KG1 (cell line): Measurements from ENCODE around the gene ZNF513.
"Not testable (repeated sequence)": the region's sequence is repeated elsewhere in the genome, so short reads cannot be mapped to it uniquely, and the experiment has no call there.

Experiments used
- DNase-seq: peaks from one replicate; lab custom pipeline; 2025; lab: John Stamatoyannopoulos, UW

Gene ZNF513, protein sequence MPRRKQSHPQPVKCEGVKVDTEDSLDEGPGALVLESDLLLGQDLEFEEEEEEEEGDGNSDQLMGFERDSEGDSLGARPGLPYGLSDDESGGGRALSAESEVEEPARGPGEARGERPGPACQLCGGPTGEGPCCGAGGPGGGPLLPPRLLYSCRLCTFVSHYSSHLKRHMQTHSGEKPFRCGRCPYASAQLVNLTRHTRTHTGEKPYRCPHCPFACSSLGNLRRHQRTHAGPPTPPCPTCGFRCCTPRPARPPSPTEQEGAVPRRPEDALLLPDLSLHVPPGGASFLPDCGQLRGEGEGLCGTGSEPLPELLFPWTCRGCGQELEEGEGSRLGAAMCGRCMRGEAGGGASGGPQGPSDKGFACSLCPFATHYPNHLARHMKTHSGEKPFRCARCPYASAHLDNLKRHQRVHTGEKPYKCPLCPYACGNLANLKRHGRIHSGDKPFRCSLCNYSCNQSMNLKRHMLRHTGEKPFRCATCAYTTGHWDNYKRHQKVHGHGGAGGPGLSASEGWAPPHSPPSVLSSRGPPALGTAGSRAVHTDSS

DNA sequence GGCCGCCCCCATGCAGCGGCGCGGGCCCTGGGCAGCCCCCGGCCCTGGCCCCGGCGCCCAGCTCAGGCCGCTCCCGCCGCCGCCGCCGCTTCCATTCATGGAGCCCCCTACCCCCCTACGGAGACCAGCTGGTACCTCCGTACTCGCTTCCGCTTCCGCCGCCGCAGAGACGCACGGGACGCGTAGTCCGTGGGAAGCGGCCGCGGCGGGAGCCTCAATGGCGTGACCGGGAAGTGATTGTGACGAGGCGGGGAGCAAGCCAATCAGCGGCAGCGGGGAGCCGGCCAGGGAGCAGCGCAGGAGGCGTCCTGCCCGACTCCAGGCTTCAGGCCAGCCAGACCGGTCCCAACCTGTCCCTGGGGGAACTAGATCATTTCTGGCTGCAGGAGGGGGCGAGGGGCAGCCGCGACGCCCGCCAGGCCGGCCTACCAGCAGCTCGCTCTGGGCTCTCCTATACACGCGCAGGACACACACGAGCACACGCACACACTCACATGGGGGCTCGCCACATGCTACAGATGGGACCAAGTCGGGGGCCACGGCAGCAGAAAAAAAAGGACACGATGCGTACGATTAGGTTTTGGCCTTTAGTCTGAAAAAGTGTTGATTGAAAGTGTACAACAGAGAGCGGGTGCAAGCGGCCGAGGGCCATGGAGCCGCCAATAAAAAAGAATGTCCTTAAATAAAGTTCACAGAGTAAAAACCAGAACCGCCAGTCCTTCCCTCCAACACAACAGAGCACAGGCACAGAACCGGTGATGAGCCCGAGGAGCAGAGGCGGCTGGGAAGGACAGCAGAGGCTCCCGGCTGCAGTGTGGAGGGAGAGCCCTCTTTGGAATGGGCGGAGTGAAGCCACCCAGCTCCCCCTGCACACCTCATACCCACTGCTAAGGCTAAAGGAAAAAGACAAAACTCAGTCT is at the start of gene ZNF513:
Gene ZNF513, minus strand, starts transcription at position 109 of the 920 bp plus-strand sequence. CDS start 208 bp downstream, outside the sequence.
- peak; percentile 88 for DNase-seq

DNA sequence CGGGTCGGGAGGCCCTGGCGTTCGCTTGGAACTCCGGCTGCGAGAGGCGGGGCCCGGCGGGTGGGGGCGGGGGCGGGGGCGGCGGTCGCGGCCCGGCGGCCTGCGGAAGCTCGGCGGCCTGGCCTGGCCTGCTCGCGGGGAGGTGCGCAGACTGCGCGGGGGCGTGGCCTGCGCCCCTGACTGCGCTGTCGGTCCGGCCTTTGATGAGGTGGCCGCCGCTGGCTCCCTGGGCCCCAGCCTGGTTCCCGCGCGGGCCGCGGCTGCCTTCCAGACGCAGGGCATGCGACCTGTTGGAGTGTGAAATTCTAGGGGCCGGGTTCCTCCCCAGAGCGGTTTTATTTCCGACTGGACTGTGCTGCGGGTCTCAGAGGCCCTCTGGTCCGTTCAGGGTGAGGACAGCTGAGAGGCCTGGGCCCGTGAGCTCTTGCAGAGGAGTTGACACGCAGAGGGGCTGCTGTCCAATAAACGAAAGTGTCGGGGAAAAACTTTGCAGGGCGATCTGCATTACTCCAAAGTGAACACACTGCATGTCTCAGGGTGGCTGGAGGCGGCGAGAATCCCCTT is 48.5 kb upstream of the ZNF513 start:
- DNase-seq, result peak; percentile 80

DNA sequence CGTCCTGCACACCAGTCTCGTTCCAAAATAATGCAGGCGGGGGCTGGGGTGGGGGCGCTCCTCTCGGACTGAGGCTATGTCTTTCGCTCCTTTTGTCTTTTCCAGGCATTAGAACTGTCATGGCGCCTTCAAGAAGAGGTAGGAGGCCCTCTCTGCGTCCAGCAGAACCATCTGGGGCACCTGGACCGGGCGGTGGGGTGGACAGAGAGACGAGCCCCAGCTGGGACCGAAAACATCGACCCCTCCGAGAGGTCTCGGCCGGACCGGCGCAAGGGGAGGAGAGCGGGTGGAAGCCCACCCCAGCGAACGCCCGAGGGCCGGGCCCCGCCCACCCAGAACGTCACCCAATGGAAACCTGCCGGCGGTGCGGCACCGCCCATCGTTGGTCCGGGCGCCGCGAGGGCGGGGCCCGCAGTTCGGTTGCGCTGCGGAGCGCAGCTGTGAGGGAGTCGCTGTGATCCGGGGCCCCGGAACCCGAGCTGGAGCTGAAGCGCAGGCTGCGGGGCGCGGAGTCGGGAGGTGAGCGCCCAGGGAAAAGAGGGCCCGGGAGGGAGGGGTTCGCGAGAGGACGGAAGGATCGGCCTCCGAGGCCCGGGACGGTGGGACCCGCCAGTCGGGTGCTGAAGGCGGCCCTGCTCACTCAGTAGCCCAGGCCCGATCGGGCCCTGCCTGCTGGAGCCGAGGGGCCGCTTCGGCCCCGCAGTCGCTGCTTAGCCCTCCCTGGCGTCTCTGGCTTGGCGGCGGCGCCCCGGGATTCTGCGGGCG is 47.9 kb upstream of the ZNF513 start, which contains the start of gene NRBP1:
Gene NRBP1, plus strand, starts transcription at position 419 of the 765 bp plus-strand sequence. CDS start 4,643 bp downstream, outside the sequence.
- peak; percentile 81 for DNase-seq

DNA sequence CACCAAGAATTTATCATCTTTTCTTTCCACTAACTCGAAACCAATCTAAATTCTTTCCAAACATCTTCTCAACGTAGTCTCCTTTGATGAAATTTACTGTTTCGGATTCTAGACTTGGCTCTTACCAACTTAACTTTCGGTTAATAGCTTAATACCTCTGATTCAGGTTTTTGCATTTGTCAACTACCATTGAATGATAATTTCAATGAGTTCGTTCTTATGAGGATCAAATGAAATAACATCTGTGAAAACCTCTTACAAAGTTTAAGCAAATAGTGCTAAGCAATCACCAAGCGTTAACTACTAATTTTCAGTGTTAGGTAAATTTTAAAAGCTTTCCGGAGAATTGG is 47.3 kb upstream of the ZNF513 start:
- DNase-seq, result no peak

DNA sequence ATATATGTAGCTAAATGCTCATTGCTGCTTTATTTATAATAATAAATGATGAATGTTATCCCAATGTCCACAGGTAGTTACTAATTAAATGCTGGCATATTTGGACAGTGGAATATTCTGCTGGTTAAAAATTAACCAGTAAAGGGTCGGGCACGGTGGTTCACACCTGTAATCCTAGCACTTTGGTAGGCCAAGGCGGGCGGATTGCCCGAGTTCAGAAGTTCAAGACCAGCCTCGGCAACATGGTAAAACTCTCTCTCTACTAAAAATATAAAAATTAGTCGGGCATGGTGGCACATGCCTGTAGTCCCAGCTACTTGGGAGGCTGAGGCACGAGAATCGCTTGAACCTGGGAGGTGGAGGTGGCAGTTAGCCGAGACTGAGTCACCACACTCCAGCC is 44.5 kb upstream of the ZNF513 start:
- not testable (repeated sequence) for DNase-seq

DNA sequence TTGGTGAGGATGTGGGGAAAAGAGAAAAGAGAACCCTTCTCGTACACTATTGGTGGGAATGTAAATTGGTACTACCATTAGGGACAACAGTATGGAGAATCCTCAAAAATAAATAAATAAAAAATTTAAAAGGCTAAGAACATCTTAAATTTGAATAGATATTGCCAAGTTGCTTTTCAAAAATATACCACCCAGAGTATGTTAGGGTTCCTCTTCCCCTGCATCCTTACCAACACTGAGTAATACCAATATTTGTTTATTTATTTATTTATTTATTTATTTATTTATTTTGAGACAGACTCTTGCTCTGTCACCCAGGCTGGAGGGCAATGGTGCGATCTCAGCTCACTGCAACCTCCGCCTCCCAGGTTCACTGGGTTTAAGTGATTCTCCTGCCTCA is 42.4 kb upstream of the ZNF513 start:
- DNase-seq, result no peak

DNA sequence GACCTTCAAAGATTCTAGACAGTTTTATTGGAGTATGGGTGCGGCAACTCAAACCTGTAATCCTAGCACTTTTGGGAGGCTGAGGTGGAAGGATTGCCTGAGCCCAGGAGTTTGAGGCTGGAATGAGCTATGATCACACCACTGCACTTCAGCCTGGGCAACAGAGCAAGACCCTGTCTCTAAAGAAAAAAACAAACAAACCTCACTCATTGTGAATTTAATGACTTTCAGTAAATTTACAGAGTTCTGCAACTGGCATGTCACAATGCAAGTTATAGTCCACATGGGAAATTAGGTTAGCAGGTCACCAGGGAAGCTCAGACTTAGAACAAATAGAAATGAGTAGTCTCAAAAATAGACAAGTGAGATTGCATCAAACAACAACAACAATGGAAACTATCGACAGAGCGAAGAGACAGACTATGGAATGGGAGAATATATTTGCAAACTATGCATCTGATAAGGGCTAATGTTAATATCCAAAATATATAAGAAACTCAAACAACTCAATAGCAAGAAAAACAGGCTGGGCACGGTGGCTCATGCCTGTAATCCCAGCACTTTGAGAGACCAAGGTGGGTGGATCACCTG is 41.2 kb upstream of the ZNF513 start:
- no peak for DNase-seq

DNA sequence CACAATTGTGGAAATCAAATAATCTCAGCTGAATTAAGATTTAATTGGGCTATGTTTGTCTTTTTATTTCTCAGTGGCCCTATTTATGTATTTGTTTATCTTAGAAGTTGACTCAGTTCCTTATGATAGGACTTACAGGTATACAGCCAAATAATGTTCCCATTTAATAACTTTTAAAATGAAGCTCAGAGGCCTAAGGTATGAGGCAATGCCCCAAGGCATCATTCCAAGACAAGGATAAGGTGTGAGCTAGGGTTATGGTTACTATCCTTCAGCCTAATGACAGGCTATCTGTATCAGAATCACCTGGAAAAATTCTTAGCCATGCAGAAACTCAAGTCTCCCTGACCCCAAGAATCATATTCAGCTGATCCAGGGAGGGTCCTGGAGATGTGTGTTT is 40.5 kb upstream of the ZNF513 start:
- DNase-seq, result no peak

DNA sequence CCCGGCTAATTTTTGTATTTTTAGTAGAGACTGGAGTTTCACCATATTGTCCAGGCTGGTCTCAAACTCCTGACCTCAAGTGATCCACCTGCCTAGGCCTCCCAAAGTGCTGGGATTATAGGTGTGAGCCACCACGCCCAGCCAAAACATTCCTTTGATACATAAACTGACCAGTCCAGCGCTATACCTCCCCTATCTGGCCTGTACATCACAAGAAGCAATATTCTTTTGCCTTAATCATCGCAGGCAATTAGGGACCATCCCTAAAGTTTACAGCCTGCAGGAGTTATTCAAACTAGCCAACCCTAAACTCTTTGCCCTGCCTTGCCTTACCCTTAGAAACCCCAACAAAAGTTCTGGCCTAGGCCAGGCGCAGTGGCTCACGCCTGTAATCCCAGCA is 35.6 kb upstream of the ZNF513 start:
- no peak for DNase-seq

DNA sequence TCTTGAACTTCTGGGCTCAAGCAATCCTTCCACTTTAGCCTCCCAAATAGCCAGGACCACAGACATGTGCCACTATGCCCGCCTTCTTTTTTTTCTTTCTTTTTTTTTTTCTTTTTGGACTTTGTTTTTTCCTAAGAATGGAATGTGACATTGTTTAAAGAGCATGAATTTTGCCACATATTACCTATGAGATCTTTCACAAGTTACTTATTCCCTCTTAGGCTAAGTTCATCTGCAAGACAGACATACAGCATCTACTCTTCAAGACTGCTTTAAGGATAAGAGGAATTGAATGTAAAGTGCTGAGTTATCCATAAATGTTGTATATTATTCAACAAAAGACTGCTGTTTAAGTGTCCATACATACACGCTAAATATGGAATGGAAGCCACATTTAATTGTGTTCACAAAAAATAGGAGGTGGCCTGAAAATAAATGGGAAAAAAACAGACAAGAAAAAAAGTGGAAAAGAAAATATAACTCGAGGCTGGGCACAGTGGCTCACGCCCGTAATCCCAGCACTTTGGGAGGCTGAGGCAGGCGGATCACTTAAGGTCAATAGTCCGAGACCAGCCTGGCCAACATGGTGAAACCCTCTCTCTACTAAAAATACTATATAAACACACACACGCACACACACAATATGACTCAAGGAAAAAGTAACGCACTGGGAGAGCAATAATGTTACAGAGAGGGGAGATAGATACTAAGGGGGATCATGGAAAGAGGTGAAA is 32.1 kb upstream of the ZNF513 start:
- no peak for DNase-seq

DNA sequence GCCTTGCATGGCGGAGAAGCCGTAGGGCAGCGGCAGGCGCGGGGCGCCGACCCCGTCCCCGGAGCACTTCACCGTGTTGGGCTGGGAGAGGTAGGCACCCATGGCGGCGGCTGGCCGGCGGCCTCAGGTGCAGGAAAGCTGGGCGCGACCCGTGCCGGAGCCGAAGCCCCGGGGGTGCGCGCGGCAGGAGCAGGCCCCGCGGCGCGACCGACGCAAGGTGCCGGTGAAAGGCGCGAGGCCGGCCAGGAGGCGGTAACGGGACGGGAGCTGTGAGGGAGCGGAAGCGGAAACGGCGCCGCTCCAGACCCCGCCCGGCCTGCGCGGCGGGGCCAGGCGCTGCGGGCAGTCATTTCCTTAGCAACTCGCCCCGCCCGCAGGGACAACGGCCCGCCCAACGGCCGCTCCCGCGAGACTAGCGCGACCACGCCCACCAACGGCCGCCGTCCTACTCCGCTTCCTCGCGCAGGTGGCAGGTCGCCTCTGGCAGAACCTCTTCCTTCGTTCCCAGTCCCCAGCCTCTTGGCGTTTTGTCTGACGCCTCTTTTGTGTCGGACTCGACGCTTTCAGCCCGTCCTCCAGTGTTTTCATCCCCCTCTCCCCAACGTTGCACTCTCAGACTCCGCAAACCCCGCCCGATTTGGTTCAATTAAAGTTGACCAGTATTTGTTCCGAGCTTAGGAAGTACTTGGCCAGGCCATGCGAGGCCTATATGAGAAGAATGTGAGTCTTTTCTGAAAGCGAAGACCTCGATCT is 29.0 kb upstream of the ZNF513 start, which contains the start of gene PPM1G:
Gene PPM1G, minus strand, starts transcription at position 271 of the 753 bp plus-strand sequence. Its CDS starts 169 bp downstream, at position 102.
- DNase-seq, result peak; percentile 93

DNA sequence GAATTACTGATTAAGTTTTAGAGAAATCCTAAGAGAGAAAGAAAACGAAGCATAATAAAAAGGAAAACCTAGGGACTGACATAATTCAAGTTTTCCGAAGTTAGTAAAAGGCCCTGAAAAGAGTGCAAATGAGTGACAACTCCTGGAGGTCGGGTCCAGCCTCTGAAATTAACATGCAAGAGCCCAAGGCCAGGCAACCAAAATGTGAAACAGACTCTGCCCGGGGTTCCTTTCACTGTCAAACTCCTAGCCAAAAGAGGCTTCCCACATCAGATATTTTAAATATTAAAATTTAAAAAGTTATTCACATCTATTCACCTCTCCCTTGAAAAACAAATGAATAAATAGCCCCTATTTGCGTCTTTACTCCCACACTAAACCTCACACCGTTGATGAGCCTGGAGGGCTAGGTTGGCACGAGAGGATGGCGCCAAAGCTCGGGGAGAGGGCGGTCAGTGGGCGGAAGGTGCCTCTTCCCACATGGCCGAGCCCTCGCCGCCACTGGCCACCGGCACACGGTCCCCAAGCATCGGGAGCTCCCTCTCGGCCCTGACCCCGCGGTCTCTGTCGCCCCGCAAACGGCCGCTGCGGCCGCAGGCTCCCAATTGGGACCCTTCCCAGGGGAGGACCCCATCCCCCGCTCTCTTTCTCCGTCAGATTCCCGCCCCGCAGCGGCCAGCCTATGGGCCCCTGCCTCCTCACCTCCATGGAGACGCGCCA is 28.2 kb upstream of the ZNF513 start:
- DNase-seq, result no peak

DNA sequence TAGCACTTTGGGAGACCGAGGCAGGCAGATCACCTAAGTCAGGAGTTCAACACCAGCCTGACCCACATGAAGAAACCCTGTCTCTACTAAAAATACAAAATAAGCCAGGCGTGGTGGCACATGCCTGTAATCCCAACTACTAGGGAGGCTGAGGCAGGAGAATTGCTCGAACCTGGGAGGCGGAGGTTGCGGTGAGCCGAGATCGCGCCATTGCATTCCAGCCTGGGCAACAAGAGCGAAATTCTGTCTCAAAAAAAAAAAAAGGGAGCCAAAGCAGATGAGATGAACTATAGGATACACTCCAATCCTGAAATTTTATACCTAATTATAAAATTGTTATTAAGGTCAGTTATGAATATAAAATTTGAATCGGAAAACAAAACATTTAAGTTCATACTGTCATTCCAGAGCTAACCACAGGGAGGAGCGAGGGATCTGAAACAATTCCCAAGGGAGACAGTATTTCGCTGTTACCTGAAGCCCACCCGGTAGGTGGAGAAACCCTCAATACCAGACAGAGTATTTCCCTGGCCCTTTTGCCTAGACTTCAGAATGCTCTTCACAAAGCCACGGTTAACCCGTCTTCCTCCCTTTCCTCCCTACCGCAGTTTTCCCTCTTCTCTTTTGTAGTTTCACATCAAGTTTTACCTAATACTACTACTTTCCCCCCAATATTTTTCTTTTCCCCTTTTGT is 27.4 kb upstream of the ZNF513 start:
- no peak for DNase-seq

DNA sequence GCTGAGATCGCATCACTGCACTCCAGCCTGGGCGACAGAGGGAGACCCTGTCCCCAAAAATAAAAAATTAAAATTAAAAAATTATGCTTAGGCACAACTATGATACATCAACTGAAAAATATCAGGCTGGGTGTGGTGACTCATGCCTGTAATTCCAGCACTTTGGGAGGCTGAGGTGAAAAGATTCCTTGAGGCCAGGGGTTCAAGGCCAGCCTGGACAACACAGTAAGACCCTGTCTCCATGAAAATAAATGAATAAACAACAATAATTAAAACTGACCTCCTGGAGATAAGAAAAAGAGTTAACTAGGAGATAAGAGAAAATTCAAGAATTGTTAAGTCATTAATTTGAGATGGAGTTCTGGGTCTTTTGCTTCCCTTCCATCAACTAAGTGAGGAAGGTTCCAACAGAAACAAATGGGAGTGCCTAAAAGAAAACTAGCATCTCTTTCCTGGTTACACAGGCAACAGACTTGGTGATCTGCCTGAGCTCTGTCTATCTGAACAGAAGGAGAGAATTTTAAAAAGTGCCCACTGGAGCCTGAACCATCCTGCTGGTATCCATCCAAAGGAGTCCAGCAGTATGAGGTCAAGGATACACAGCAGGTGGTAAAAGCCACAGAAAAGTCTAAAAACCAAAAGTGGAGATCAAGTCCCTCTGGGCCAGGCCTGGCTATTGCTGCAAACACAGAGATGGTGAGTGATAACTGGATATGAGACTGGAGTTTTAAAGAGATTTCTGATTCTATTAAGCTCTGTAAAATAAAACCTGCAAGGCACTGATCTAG is 20.0 kb upstream of the ZNF513 start:
- no peak for DNase-seq

DNA sequence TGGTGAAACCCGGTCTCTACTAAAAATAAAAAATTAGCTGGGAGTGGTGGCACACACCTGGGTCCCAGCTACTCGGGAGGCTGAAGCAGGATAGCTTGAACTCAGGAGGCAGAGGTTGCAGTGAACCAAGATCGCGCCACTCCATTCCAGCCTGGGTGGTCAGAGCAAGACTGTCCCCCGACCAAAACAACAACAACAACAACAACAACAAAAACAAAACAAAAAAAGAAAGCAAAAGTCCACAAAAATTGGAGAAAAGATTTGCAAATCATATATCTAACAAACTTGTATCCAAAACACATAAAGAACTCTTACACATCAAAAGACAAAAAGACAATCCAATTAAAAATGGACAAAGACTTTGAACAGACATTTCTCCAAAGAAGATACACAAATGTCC is 18.4 kb upstream of the ZNF513 start:
- DNase-seq, result no peak

DNA sequence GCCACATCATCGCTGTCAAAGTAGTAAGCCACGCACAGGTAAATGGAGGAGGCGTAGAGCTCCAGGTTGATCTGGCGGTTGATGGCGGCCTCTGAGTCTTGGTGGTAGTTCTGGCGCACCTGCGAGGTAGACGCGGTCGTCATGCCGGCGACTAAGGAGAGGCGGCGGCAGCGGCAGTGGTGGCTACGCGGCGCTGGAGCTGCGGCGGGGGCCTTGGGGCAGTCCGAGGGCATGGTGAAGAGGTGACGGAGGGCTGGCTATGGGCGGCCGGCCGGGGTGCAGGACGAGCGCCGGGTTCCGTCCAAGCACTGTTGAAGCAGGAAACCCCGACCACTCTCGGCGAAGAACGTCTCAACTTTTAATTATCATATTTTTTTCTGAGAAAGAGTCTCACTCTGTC is 12.7 kb upstream of the ZNF513 start:
- no peak for DNase-seq
